ENCODE measurements around the gene LIPK.

- TF ChIP-seq POLR2AphosphoS5 (IDR thresholded peaks at IDR 0.05; ENCODE audit: borderline replicate concordance, low read depth, low read length) (no peak), FOXP2 (optimal IDR thresholded peaks at IDR 0.05; ENCODE audit: control extremely low read depth, extremely low read length, insufficient read depth) (no peak), EZH2 (IDR thresholded peaks at IDR 0.05) (no peak)
These were observed 48.2 kb downstream of the LIPK start for GRCh38 chr10:88754287-88754686.
